ENCODE measurements around the gene CYFIP1.

CYFIP1 gene

DNA sequence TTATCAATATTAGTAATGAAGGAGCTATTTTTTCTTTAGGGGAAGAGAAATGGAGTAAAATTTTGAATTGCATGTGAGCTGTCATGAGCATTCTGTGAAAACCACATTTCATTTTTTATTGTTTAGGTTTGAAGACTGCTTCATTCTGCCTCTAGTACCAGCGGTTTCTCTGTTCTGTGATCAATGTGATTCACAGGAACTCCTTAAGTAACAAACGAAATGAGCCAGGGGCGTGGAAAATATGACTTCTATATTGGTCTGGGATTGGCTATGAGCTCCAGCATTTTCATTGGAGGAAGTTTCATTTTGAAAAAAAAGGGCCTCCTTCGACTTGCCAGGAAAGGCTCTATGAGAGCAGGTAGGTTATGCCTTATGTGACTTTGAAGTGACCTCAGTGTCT is 128.7 kb downstream of the CYFIP1 start:
- TF ChIP-seq GATA3 (IDR thresholded peaks at IDR 0.05; ENCODE audit: low read depth, low read length): no peak
- TF ChIP-seq GATA2 (IDR thresholded peaks at IDR 0.05; ENCODE audit: low read depth, low read length): no peak

DNA sequence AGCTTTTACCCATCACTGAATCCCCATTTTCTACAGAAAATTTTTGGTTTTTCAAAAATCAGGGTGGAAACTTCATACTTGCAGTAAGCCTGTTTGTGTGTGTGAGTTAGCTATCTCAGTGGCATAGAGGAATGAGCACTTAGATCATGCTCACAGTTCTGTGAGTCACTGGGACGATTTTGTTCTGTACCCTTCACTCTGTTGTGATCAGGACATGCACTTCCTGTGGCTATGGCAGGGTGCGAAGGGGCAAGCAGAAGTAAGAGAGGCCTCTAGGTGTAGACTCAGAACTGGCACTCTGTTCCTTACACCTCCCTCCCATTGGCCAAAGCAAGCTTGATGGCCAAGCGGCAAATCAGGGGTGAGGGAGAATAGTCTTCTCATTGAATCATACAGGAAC is 130.1 kb downstream of the CYFIP1 start:
- TF ChIP-seq GATA2 (IDR thresholded peaks at IDR 0.05; ENCODE audit: low read depth, low read length) (no peak), GATA3 (IDR thresholded peaks at IDR 0.05; ENCODE audit: low read depth, low read length) (no peak)

DNA sequence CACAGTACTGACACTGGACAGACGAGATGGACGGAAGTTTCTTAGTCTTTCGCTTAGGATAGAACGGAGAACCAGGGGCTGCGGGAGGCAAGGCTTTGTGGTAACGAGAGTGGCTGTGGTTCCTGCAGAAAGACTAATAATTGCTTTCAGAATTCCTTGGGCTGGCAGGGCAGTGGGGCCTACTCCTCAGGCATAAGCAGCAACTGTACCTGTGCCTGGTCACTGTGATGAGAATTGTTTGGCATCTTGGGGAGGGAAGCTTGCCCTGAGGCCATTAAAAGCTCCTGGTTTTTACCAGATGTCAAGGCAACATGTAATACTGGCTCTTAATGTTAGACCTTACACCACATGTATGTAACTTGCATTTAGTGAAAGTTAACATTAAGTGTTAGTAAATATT is 134.1 kb downstream of the CYFIP1 start:
- TF ChIP-seq GATA2 (IDR thresholded peaks at IDR 0.05; ENCODE audit: low read depth, low read length) (no peak), GATA3 (IDR thresholded peaks at IDR 0.05; ENCODE audit: low read depth, low read length) (no peak)

DNA sequence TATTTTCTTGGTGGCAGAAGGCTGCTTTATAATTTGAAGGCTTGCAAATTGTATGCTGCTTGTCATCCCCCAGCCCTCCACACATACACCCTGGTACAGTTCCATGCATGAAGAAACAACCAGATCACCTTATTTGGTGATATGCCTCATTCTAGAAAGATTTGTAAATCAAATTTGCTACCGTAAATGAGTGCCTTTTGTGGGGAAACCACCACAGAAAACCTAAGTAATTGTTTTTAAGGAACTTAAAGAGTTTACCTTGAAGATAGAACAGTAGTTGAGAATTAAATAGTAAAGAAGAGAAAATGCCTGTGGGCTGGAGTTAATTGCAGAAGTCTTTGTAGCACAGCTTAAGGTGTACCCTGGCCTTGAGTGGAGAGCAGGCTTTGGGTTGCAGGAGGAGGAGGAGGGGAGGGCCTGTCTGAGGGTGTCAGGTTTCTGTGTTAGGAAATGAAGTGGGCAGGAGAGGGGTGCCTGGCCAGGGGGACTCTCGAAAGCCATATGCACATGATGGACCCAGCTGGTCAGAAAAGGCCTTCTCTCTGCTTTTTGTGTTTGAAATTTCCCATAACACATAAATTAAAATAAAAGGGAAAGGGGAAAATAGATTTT is 134.8 kb downstream of the CYFIP1 start:
- TF ChIP-seq GATA3 (IDR thresholded peaks at IDR 0.05; ENCODE audit: low read depth, low read length) (no peak), GATA2 (IDR thresholded peaks at IDR 0.05; ENCODE audit: low read depth, low read length) (no peak)

DNA sequence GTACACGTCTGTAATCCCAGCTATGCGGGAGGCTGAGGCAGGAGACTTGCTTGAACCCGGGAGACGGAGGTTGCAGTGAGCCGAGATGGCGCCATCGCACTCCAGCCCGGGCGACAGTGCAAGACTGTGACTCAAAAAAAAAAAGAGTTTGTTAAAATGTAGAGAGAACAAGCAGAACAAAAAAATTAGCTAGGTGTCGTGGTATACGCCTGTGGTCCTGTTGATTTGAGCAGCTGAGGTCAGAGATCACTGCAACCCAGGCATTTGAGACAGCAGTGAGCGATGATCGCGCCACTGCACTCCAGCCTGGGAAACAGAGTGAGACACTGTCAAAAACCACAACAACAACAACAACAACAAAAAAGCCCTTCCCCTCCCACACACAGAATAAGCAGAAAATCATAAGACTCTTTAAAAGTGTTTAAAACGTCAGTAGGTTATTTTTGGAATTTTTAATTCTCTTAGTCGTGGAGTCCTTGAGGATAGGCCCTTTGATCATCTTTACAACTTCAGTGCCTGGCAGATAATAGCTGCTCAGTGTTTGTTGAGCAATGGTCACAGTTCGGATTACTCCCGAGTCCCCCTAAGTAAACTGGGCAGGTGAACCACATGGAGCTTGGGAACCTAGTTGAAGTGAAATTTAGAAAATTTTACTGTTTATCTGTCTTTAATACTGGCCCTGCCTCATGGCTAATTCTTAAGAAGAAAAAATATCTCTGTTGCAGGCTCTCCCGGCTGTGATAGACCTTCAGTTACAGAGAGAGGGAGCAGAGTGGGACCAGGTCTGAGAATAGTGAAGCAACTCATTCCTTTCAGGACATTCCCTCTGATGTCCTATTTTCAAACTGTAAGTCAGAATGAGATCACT is 135.5 kb downstream of the CYFIP1 start:
- TF ChIP-seq GATA2 (IDR thresholded peaks at IDR 0.05; ENCODE audit: low read depth, low read length): no peak
- TF ChIP-seq GATA3 (IDR thresholded peaks at IDR 0.05; ENCODE audit: low read depth, low read length): no peak

DNA sequence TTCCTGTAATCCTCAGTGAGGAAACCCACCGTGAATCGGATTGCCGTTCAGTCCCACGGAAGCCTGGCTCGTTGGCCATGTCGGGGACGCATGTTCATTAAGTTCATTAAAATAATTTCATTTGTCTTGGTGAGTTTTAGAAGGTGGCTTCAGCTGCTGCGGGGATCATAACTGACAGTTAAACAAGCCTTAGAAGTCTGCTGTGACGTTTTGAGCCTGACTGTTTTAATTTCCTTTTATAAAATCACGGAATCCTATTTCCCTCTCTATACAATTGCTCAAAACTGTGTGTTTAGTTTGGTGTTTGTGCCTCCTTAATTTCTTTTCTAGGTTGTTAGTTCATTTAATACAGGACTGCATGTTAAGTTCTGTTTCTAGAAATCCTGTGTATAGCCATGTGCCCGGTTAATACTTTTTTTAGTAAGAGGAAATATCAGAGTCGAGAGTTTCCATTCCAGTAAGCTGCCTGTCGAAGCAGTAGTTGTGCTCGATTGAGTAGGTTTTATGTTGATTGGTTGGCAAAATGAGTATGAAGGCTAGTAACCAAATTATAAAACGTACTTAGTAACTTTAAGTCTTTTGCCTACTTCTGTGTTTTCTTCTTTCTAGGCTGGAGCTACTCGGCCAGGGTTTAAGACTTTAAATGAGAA is 141.0 kb downstream of the CYFIP1 start:
- TF ChIP-seq GATA3 (IDR thresholded peaks at IDR 0.05; ENCODE audit: low read depth, low read length) (no peak), GATA2 (IDR thresholded peaks at IDR 0.05; ENCODE audit: low read depth, low read length) (no peak)

DNA sequence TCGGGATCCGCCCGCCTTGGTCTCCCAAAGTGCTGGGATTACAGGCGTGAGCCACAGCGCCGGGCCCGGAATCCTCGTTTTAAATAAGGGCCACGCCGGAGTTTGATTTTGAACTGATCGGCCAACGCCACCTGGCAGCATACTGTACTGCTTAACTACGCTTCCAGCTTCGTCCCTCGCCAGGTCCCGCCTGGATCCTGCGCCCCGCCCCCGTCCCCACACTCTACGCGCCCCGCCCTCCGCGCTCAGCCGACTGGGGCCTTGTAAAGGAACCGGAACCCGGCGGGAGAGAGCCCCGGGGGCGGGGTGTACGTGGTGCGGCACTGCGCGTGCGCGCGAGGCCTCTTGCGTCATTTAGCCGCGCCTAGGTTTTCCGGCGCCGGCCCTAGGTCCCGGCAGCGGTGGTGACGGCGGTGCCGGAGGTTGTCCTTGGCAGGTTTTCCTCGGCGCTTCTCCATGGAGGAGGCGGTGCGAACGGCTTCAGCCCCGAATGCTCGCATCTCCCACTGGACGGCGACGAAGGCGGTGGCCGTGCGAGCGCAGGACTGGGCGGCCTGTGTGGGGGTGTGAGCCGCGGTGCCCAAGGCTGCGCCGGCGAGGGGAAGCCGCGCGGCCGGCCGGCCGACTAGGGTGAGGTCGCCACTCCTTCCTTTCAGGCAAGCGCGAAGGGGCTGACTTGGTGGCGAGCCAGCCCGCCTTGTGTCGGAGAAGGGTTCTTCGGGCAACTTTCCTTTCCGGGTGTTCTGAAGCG is 141.7 kb downstream of the CYFIP1 start, which contains the start of gene NIPA2:
Gene NIPA2, plus strand, starts transcription at position 375 of the 751 bp plus-strand sequence. CDS start 13,066 bp downstream, outside the sequence.
- TF ChIP-seq GATA2 (IDR thresholded peaks at IDR 0.05; ENCODE audit: low read depth, low read length) (no peak), GATA3 (IDR thresholded peaks at IDR 0.05; ENCODE audit: low read depth, low read length) (no peak)

DNA sequence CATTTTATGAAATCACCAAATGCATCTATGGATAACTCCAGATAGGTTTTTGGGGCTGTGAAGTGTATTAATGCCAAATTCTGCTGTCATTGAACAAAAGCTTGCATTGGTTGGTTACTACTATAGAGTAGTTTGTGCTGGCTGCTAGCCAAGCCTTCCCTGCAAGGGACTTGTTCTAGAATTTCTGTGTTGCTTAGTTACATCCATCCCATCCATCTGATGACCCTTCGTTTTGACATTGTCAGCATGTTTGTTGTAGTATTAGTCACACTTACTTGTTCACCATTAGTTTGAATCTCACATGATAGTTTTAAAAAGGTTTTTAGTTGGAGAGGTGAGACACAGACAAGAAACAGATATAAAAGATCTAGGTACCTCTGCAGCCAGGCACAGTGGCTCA is 148.7 kb downstream of the CYFIP1 start:
- TF ChIP-seq GATA2 (IDR thresholded peaks at IDR 0.05; ENCODE audit: low read depth, low read length): no peak
- no peak for TF ChIP-seq GATA3 (IDR thresholded peaks at IDR 0.05; ENCODE audit: low read depth, low read length)

DNA sequence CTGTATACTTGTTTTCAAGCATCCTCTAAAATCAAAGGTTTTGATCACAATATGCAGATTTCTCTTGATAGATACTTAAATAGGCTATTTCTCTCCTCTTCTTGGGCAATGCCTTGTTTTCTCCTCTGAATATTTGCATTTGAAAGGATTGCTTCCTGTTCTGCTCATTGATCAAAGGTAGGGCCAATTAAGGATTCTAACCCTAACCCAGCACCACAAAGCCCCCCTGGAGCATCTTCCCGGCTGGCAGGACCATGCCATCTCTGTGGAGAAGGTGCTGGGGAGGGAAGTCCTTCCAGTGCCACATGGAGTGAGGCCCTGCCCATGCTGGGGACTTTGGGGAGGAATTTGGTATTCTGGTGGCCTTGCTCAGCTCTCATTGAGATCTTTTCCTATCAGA is 153.0 kb downstream of the CYFIP1 start:
- TF ChIP-seq GATA2 (IDR thresholded peaks at IDR 0.05; ENCODE audit: low read depth, low read length): no peak
- TF ChIP-seq GATA3 (IDR thresholded peaks at IDR 0.05; ENCODE audit: low read depth, low read length): no peak

DNA sequence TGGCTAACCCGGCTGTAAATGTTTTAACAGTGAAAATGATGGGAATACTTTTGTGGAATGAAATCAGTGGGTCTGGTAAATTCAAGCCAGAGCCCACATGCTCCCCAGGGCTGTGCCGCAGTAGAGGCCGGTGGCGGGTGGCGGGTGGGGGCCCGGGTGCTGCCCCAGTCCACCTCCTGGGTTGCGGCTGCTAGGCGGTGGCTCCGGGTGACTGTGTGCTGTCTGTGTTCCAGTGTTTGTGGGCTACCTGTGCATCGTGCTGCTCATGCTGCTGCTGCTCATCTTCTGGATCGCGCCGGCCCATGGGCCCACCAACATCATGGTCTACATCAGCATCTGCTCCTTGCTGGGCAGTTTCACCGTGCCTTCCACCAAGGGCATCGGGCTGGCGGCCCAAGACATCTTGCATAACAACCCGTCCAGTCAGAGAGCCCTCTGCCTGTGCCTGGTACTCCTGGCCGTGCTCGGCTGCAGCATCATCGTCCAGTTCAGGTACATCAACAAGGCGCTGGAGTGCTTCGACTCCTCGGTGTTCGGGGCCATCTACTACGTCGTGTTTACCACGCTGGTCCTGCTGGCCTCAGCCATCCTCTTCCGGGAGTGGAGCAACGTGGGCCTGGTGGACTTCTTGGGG is 156.6 kb downstream of the CYFIP1 start:
- TF ChIP-seq GATA2 (IDR thresholded peaks at IDR 0.05; ENCODE audit: low read depth, low read length) (no peak), GATA3 (IDR thresholded peaks at IDR 0.05; ENCODE audit: low read depth, low read length) (no peak)

DNA sequence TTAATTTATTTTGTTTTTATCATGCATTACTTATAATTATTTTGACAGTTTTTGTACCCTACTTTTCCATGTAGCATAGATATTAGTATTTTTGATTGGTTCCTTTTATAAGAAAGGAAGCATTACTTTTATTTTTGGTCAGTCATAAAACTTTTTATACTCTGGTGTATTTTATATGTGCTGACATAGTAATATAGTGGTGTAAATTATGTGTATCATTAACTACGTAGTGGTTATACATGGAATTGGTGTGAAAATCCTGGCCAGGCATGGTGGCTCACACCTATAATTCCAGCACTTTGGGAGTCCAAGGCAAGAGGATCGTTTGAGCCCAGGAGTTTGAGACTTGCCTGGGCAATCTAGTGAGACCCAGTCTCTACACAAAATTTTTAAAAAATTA is 160.5 kb downstream of the CYFIP1 start:
- TF ChIP-seq GATA3 (IDR thresholded peaks at IDR 0.05; ENCODE audit: low read depth, low read length) (no peak), GATA2 (IDR thresholded peaks at IDR 0.05; ENCODE audit: low read depth, low read length) (no peak)
